Neural crest cell (in vitro differentiated cells): Measurements from ENCODE around the gene PDE10A. TPM values are rescaled to one million over a fixed set of nuclear protein-coding genes. Genes with fewer than 3 reads are reported as not detected.

ENCODE experiments used
- DNase-seq: peaks from one replicate; pipeline ENCODE4 v3.0.0; 2021; ENCODE audit warnings: low read depth, mixed read lengths, low spot score
- H3K27ac Mint-ChIP-seq: one replicate; pipeline ENCODE4 v1.8.0; 2021; ENCODE audit warnings: mild to moderate bottlenecking, mixed read lengths; ENCODE audit not compliant: unreplicated experiment
- H3K27me3 Mint-ChIP-seq: 2 replicates; pipeline ENCODE4 v1.8.0; 2021; ENCODE audit warnings: low read depth, mild to moderate bottlenecking, mixed read lengths
- H3K36me3 Mint-ChIP-seq: 2 replicates; pipeline ENCODE4 v1.8.0; 2021; ENCODE audit warnings: low read depth, mild to moderate bottlenecking, mixed read lengths
- H3K4me1 Mint-ChIP-seq: 2 replicates; pipeline ENCODE4 v1.8.0; 2021; ENCODE audit warnings: mixed read lengths
- H3K4me3 Mint-ChIP-seq: one replicate; pipeline ENCODE4 v1.8.0; 2021; ENCODE audit warnings: mild to moderate bottlenecking, mixed read lengths
- H3K9me3 Mint-ChIP-seq: 2 replicates; pipeline ENCODE4 v1.8.0; 2021; ENCODE audit warnings: mixed read lengths
- total RNA-seq: library from RNA; stranded (reverse); gene quantifications from 2 replicates; pipeline ENCODE4 v1.2.1, GENCODE V29; 2021
- TF ChIP-seq, protein P1 (sequence below): fragments of 200-600 bp; sonication (generic); conservative IDR thresholded peaks from 2 replicates; pipeline ENCODE4 v1.5.0; 2021; ENCODE audit warnings: antibody characterized with exemption, mild to moderate bottlenecking

PDE10A gene
- total RNA-seq, 1 donor from 2014 or later, result 26.2 TPM

DNA sequence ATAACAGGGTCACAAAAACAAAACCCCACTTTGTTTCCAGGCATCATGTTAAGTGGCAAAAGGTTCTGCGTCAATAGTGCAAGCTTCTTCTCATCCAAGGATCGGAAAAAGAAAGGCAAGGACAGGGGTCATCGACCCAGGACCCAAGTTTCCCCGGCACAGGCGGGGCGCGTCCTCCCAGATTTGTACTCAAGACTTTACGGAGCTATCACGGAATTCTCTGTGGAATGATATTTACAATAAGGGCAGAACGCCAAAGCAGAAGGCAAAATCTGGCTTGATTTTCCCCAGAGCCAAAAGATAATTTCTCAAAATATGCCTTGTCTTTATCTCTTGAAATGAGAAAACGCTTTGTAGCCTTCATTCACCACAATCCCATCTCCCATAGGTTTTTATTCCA is 25.5 kb downstream of the PDE10A start:
- TF ChIP-seq, protein P1, sequence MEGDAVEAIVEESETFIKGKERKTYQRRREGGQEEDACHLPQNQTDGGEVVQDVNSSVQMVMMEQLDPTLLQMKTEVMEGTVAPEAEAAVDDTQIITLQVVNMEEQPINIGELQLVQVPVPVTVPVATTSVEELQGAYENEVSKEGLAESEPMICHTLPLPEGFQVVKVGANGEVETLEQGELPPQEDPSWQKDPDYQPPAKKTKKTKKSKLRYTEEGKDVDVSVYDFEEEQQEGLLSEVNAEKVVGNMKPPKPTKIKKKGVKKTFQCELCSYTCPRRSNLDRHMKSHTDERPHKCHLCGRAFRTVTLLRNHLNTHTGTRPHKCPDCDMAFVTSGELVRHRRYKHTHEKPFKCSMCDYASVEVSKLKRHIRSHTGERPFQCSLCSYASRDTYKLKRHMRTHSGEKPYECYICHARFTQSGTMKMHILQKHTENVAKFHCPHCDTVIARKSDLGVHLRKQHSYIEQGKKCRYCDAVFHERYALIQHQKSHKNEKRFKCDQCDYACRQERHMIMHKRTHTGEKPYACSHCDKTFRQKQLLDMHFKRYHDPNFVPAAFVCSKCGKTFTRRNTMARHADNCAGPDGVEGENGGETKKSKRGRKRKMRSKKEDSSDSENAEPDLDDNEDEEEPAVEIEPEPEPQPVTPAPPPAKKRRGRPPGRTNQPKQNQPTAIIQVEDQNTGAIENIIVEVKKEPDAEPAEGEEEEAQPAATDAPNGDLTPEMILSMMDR, result no peak
- Mint-ChIP-seq H3K4me3 (peak overlapping the region; percentile 54), H3K27ac (peak overlapping the region; percentile 90), H3K4me1 (peaks cover 66% of the 10 kb centered on the region), H3K27me3 (no peaks in the 10 kb centered on the region), H3K36me3 (no peaks in the 10 kb centered on the region), H3K9me3 (no peaks in the 10 kb centered on the region)
- no peak for DNase-seq

DNA sequence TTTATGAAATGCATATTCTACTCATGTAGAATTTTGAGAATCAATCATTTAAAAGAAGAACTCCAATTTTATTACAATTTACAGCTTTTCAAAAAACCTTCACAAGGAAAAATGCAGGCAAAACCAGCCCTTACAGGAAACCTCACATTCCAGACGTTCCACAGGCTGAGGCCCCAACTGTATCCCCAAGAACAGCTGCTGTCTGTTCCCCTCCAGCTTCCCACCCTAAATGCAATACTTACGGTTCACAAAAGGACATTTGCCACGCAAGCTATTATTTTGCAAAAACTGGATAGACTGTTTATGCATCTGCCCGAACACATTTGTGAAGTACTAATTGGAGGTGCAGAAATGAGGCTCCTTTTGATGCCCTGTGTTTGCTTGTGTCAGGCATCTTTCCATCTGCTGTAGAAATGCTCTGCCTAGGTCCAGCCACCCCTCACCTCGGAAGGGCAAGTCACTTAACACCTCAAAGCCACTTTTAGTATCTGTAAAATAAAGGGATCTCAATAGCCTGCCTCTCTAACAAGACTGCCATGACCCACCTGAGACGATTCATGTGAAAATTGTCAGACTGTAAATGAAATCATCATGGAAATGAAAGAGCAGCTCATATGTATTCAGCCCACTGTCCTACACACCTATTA is 26.5 kb downstream of the PDE10A start:
- H3K4me3 Mint-ChIP-seq, result peak overlapping the region; percentile 54
- no peak for DNase-seq
- H3K27ac Mint-ChIP-seq, result no peak overlapping the region
- H3K4me1 Mint-ChIP-seq, result peaks cover 63% of the 10 kb centered on the region
- TF ChIP-seq, protein P1, result no peak
- no peaks in the 10 kb centered on the region for H3K36me3 Mint-ChIP-seq
- H3K9me3 Mint-ChIP-seq, result no peaks in the 10 kb centered on the region
- no peaks in the 10 kb centered on the region for H3K27me3 Mint-ChIP-seq

- H3K9me3 Mint-ChIP-seq, result no peaks in the 10 kb centered on the region
- H3K4me3 Mint-ChIP-seq, result no peak overlapping the region
- no peak for DNase-seq
- H3K27me3 Mint-ChIP-seq, result no peaks in the 10 kb centered on the region
- H3K36me3 Mint-ChIP-seq, result no peaks in the 10 kb centered on the region
- TF ChIP-seq, protein P1, result no peak
- peaks cover 66% of the 10 kb centered on the region for H3K4me1 Mint-ChIP-seq
- H3K27ac Mint-ChIP-seq, result no peak overlapping the region
Observed at GRCh38 chr6:165635965-165636364, 27.1 kb downstream of the PDE10A start.

DNA sequence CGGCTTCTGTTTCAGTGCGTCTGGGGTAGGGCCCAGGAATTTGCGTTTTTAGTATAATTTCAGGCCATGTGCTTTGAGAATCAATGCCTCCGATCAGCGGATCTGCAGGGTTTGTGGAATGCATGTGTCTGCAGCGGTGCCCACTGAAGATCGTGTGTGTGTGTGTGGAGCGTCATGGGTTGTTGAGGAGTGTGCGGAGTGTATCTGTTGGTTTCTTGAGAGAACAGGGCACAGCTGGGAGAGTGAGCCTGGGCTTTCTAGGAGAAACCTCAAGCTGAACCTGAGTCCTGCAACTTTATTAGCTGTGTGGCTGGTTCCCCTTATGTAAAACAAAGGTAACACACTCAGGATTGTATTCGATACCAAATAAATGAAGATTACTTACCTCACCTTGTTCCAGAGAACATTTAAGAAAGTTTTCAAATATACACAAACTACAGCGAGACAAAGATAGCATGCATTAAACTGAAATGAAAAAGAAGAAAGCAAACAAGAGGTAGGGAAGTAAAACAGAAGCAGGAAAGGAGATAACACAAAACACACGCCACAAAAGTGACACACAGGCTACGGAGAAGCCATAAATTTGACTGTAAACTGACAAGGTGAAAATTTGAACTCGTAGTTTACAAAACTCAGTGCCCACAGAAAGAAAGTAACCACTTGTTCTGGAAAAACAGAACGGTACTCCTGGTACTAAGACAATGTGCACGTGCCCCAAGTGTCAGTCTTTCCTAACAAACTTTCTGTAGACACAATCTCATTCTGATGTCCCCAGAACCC is 28.8 kb downstream of the PDE10A start:
- no peak overlapping the region for H3K27ac Mint-ChIP-seq
- no peak overlapping the region for H3K4me3 Mint-ChIP-seq
- no peaks in the 10 kb centered on the region for H3K36me3 Mint-ChIP-seq
- no peaks in the 10 kb centered on the region for H3K9me3 Mint-ChIP-seq
- no peak for DNase-seq
- peaks cover 70% of the 10 kb centered on the region for H3K4me1 Mint-ChIP-seq
- H3K27me3 Mint-ChIP-seq, result no peaks in the 10 kb centered on the region
- TF ChIP-seq, protein P1, result no peak

DNA sequence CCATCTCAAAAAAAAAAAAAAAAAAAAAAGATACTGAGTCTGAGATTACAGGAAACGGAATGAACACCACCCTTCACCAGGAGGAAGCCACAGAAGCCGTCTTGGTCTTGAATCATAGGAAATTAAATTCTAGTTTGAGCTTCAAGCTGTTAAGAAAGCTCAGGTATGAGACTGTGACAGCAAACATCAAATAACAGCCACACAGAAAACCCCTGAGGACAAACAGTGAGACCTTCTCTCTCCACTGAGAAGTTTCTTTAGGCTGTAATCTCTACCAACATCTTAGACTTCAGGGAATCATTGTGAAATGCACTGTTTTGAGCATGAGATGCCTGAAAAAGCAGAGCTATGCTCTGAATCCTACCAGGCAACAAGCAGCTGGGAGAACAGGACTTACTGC is 30.8 kb downstream of the PDE10A start:
- no peaks in the 10 kb centered on the region for H3K27me3 Mint-ChIP-seq
- no peak for DNase-seq
- peaks cover 57% of the 10 kb centered on the region for H3K4me1 Mint-ChIP-seq
- H3K27ac Mint-ChIP-seq, result no peak overlapping the region
- no peaks in the 10 kb centered on the region for H3K36me3 Mint-ChIP-seq
- TF ChIP-seq, protein P1, result no peak
- H3K4me3 Mint-ChIP-seq, result no peak overlapping the region
- H3K9me3 Mint-ChIP-seq, result no peaks in the 10 kb centered on the region
